ENCODE measurements around the gene ARHGAP4.

The ARHGAP4 gene

GRCh38 chrX:153913211-153913610 lies 12.9 kb downstream of the ARHGAP4 start:
- no peak for DNase-seq (ENCODE audit: low read depth in 2 of 2)
- TF ChIP-seq, protein P1, sequence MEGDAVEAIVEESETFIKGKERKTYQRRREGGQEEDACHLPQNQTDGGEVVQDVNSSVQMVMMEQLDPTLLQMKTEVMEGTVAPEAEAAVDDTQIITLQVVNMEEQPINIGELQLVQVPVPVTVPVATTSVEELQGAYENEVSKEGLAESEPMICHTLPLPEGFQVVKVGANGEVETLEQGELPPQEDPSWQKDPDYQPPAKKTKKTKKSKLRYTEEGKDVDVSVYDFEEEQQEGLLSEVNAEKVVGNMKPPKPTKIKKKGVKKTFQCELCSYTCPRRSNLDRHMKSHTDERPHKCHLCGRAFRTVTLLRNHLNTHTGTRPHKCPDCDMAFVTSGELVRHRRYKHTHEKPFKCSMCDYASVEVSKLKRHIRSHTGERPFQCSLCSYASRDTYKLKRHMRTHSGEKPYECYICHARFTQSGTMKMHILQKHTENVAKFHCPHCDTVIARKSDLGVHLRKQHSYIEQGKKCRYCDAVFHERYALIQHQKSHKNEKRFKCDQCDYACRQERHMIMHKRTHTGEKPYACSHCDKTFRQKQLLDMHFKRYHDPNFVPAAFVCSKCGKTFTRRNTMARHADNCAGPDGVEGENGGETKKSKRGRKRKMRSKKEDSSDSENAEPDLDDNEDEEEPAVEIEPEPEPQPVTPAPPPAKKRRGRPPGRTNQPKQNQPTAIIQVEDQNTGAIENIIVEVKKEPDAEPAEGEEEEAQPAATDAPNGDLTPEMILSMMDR (IDR thresholded peaks at IDR 0.05; ENCODE audit: low read depth, low read length): no peak
- H3K4me3 ChIP-seq (replicated peaks in 1 of 2; ENCODE audit: low read depth in 2 of 2, low read length in 2 of 2): no peak overlapping the region

DNA sequence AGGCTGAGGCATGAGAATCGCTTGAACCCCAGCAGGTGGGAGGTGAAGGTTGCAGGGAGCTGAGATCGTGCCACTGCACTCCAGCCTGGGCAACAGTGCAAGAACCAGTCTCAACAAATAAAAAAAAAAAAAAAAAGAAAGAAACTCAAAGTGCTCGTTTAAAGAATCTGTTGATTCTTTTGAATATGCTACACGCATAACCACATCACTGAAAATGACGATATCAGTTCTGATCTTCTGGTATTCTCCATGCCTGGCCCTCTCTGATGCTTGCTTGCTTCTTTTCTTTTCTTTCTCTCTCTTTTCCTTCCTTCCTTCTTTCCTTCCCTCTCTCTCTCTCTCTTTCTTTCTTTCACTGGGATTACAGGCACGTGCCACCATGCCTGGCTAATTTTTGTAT lies 14.3 kb downstream of the ARHGAP4 start:
- TF ChIP-seq, protein P1 (IDR thresholded peaks at IDR 0.05; ENCODE audit: low read depth, low read length): no peak
- no peak overlapping the region for H3K4me3 ChIP-seq (replicated peaks in 1 of 2; ENCODE audit: low read depth in 2 of 2, low read length in 2 of 2)
- no peak for DNase-seq (ENCODE audit: low read depth in 2 of 2)

DNA sequence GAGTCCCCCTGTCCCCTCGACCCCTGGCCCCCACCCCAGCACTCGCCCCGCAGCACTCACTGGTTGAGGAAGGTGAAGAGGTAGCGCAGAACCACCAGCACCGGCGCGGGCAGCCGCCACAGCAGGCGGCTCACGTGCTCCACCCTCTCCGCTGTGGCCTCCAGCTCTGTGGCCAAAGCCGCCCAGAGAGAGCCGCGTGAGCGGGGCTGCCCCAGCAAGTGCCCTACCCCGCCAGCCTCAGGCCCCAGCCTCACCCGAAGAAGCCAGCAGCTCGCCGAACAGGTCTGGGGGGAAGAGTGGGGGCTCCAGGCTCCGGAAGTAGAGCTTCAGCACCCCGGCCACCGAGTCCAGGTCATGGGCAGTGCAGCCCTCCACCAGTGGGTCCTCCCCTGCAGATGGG lies 15.6 kb downstream of the ARHGAP4 start:
- TF ChIP-seq, protein P1 (IDR thresholded peaks at IDR 0.05; ENCODE audit: low read depth, low read length): no peak
- no peak for DNase-seq (ENCODE audit: low read depth in 2 of 2)
- no peak overlapping the region for H3K4me3 ChIP-seq (replicated peaks in 1 of 2; ENCODE audit: low read depth in 2 of 2, low read length in 2 of 2)

DNA sequence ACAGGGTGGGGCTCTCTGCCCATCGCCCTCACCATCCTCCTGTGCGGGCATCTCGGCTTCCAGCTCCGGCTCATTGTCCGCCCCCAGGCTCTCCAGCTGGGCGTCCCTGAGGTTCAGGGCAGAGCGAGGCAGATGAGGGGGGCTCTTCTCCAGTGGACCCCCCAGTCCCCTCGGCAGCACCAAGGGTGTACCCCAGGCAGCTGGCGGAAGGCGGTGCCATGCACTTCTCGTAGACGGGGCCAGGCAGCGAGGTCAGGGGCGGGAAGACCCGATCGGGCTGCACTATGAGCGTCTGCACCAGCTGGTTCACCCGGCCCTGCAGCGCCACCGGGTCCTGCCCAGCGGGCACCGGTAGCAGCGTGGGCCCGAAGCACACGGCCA lies 16.1 kb downstream of the ARHGAP4 start:
- DNase-seq (ENCODE audit: low read depth in 2 of 2): no peak
- TF ChIP-seq, protein P1 (IDR thresholded peaks at IDR 0.05; ENCODE audit: low read depth, low read length): no peak
- H3K4me3 ChIP-seq (replicated peaks in 1 of 2; ENCODE audit: low read depth in 2 of 2, low read length in 2 of 2): no peak overlapping the region

GRCh38 chrX:153909024-153909979 lies 16.8 kb downstream of the ARHGAP4 start:
- H3K4me3 ChIP-seq (replicated peaks in 1 of 2; ENCODE audit: low read depth in 2 of 2, low read length in 2 of 2): no peak overlapping the region
- no peak for DNase-seq (ENCODE audit: low read depth in 2 of 2)
- TF ChIP-seq, protein P1 (IDR thresholded peaks at IDR 0.05; ENCODE audit: low read depth, low read length): no peak

DNA sequence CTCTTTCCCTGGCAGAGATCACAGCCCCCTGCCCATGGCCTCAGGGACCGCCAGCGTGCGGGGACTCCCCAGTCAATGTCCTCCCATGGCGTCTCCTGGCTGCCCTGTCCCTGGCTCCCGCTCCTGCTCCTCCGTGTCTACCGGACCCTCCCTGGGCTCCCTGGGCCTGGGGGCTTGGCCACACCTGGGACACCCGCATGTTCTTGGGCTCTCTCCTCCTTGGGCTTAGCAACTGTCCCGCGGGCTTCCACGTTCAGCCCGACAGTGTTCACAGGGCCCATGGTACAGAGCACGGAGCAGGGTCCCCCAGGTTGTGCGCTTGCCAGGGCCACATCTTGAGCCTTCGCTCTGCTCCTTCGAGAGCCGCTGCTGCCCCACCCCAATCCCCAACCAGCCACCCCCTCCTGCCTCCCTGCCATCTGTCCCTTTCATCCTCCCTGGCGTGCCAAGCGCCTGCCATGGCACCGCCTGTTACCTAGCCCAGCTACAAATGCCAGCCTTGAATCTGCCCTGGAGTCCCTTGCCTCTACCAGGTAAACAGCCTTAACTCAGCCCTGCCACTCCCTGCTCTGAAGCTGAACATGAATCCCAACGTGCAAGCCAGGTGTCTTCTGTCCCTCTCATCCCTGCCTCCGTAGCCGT lies 17.7 kb downstream of the ARHGAP4 start:
- TF ChIP-seq, protein P1 (IDR thresholded peaks at IDR 0.05; ENCODE audit: low read depth, low read length): no peak
- no peak overlapping the region for H3K4me3 ChIP-seq (replicated peaks in 1 of 2; ENCODE audit: low read depth in 2 of 2, low read length in 2 of 2)
- no peak for DNase-seq (ENCODE audit: low read depth in 2 of 2)
